WTC11 (cell line): ENCODE data around the gene CPNE6.

Source experiments
- ATF1 ChIP-seq: sonication (generic); formaldehyde crosslinking; IDR thresholded peaks from 2 replicates; pipeline ENCODE4 v1.8.1; 2023; ENCODE audit warnings: mild to moderate bottlenecking, moderate library complexity, missing genetic modification reagents
- ESRRA ChIP-seq: sonication (generic); formaldehyde crosslinking; IDR thresholded peaks from 2 replicates; pipeline ENCODE4 v1.8.1; 2022; ENCODE audit warnings: mild to moderate bottlenecking, missing genetic modification reagents, borderline replicate concordance
- GABPB1 ChIP-seq: sonication (generic); formaldehyde crosslinking; IDR thresholded peaks from 2 replicates; pipeline ENCODE4 v1.8.1; 2023; ENCODE audit warnings: mild to moderate bottlenecking, missing genetic modification reagents
- IRF1 ChIP-seq: sonication (generic); formaldehyde crosslinking; IDR thresholded peaks from 2 replicates; pipeline ENCODE4 v1.8.0; 2023; ENCODE audit warnings: missing genetic modification reagents
- MAX ChIP-seq: sonication (generic); formaldehyde crosslinking; IDR thresholded peaks from 2 replicates; pipeline ENCODE4 v1.8.0; 2022; ENCODE audit warnings: mild to moderate bottlenecking, missing genetic modification reagents
- MYBL2 ChIP-seq: sonication (generic); formaldehyde crosslinking; IDR thresholded peaks from 2 replicates; pipeline ENCODE4 v1.8.1; 2023; ENCODE audit warnings: mild to moderate bottlenecking, moderate library complexity, missing genetic modification reagents
- SOX15 ChIP-seq: fragments of 250-450 bp; sonication (Bioruptor Pico); IDR thresholded peaks from 2 replicates; pipeline ENCODE4 v1.9.0; 2021; ENCODE audit warnings: mild to moderate bottlenecking
- TCF7 ChIP-seq: sonication (generic); formaldehyde crosslinking; IDR thresholded peaks from 2 replicates; pipeline ENCODE4 v1.8.0; 2022; ENCODE audit warnings: mild to moderate bottlenecking, low read depth, missing genetic modification reagents, moderate library complexity
- TEAD4 ChIP-seq: sonication (generic); formaldehyde crosslinking; IDR thresholded peaks from 2 replicates; pipeline ENCODE4 v1.8.0; 2022; ENCODE audit warnings: mild to moderate bottlenecking, missing genetic modification reagents
- ZNF121 ChIP-seq: sonication (generic); formaldehyde crosslinking; IDR thresholded peaks from 2 replicates; pipeline ENCODE4 v1.8.0; 2023; ENCODE audit warnings: missing genetic modification reagents
- TF ChIP-seq, protein P1 (sequence below): fragments of 200-600 bp; IDR thresholded peaks from 2 replicates; pipeline ENCODE4 v1.8.0; 2022; ENCODE audit warnings: antibody characterized with exemption

GRCh38 chr14:24098927-24099813, 27.8 kb downstream of the CPNE6 start:
- TF ChIP-seq, protein P1, sequence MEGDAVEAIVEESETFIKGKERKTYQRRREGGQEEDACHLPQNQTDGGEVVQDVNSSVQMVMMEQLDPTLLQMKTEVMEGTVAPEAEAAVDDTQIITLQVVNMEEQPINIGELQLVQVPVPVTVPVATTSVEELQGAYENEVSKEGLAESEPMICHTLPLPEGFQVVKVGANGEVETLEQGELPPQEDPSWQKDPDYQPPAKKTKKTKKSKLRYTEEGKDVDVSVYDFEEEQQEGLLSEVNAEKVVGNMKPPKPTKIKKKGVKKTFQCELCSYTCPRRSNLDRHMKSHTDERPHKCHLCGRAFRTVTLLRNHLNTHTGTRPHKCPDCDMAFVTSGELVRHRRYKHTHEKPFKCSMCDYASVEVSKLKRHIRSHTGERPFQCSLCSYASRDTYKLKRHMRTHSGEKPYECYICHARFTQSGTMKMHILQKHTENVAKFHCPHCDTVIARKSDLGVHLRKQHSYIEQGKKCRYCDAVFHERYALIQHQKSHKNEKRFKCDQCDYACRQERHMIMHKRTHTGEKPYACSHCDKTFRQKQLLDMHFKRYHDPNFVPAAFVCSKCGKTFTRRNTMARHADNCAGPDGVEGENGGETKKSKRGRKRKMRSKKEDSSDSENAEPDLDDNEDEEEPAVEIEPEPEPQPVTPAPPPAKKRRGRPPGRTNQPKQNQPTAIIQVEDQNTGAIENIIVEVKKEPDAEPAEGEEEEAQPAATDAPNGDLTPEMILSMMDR: no peak
- TF ChIP-seq MYBL2 (no peak), MAX (CRISPR knock-in tag) (no peak), ZNF121 (no peak), IRF1 (no peak), TCF7 (CRISPR knock-in tag) (no peak), ATF1 (no peak), ESRRA (CRISPR knock-in tag) (no peak), SOX15 (CRISPR knock-in tag) (no peak), TEAD4 (CRISPR knock-in tag) (no peak), GABPB1 (CRISPR knock-in tag) (no peak)
